Left ventricle myocardium superior (tissue), 1 donor: Measurements from ENCODE around the gene MMP2. TPM values are rescaled to one million over a fixed set of nuclear protein-coding genes. Genes with fewer than 3 reads are reported as not detected.
A peak's percentile ranks its signal among the peaks of the same experiment; 100 is the strongest.

Experiments
- ATAC-seq: fragments of 200-7000 bp; cut with Tn5 transposase; one replicate; pipeline ENCODE4 v1.9.1; 2020; ENCODE audit warnings: mild to moderate bottlenecking, moderate library complexity
- DNase-seq: peaks from one replicate; pipeline ENCODE4 v3.0.0-alpha.2; 2020
- intact Hi-C: fragments of 100-400 bp; cut with micrococcal nuclease; formaldehyde crosslinking; loops from one replicate; pipeline ENCODE4 v1.11.0; 2022
- total RNA-seq: library from RNA; stranded (reverse); fragmentation: NEBNext Ultra II Directional; extraction: Animal tissue kit (Norgen Biotek cat#: 25700); gene quantifications from one replicate; pipeline ENCODE4 v1.2.1, GENCODE V29; 2021
- donor health status: DM: no; HTN: yes; CAD: no; lungs with severe emphysema.

The MMP2 gene
- total RNA-seq, 1 donor from 2014 or later, result 88.7 TPM

GRCh38 chr16:55466209-55466608 is 12.8 kb upstream of the MMP2 start:
- no peak for DNase-seq
- ATAC-seq, result no peak
- intact Hi-C loops, result loop anchor here (5.0 to 10.0 kb wide), 2 partner anchors 236 to 379 kb away; no protein-coding TSS in a partner anchor

- no peak for DNase-seq
- no peak for ATAC-seq
- intact Hi-C loops, result loop anchor here (5.0 to 10.0 kb wide), 2 partner anchors 234 to 377 kb away; no protein-coding TSS in a partner anchor
Measured at GRCh38 chr16:55467898-55468297, 11.1 kb upstream of the MMP2 start.

GRCh38 chr16:55468352-55468990 is 10.5 kb upstream of the MMP2 start:
- intact Hi-C loops, result loop anchor here (5.0 to 10.0 kb wide), 2 partner anchors 234 to 376 kb away; no protein-coding TSS in a partner anchor
- DNase-seq (no peak), ATAC-seq (no peak)

- intact Hi-C loops, result loop anchor here (5.0 to 10.0 kb wide), 2 partner anchors 232 to 375 kb away; no protein-coding TSS in a partner anchor
- ATAC-seq (no peak), DNase-seq (no peak)
Measured at GRCh38 chr16:55469821-55470532, 9.0 kb upstream of the MMP2 start.

- ATAC-seq, result peak; percentile 61
- DNase-seq, result no peak
- intact Hi-C loops, result no loop called here
Measured at GRCh38 chr16:55470533-55471371, 8.2 kb upstream of the MMP2 start.

- ATAC-seq (peak; percentile 35), DNase-seq (no peak)
- intact Hi-C loops, result no loop called here
Measured at GRCh38 chr16:55471448-55472097, 7.4 kb upstream of the MMP2 start.

GRCh38 chr16:55473587-55473986 is 5.4 kb upstream of the MMP2 start:
- intact Hi-C loops, result no loop called here
- DNase-seq (no peak), ATAC-seq (no peak)

GRCh38 chr16:55474821-55475220 is 4.2 kb upstream of the MMP2 start:
- intact Hi-C loops, result no loop called here
- ATAC-seq (no peak), DNase-seq (no peak)

- DNase-seq (no peak), ATAC-seq (peak; percentile 34)
- intact Hi-C loops, result no loop called here
Measured at GRCh38 chr16:55475919-55476318, 3.1 kb upstream of the MMP2 start.

- DNase-seq, result peak; percentile 79
- intact Hi-C loops, result no loop called here
- ATAC-seq, result peak; percentile 55
Measured at GRCh38 chr16:55476625-55477533, 2.1 kb upstream of the MMP2 start.

GRCh38 chr16:55477736-55478135 is 1.3 kb upstream of the MMP2 start:
- intact Hi-C loops, result no loop called here
- DNase-seq (no peak), ATAC-seq (no peak)

GRCh38 chr16:55479430-55480140 is 587 bp downstream of the MMP2 start:
- ATAC-seq (no peak), DNase-seq (peak; percentile 42)
- intact Hi-C loops, result no loop called here

GRCh38 chr16:55480228-55480655 is 1.2 kb downstream of the MMP2 start:
- DNase-seq (peak; percentile 92), ATAC-seq (peak; percentile 69)
- intact Hi-C loops, result no loop called here

- DNase-seq, result no peak
- no peak for ATAC-seq
- intact Hi-C loops, result no loop called here
Measured at GRCh38 chr16:55481023-55481422, 2.0 kb downstream of the MMP2 start.

GRCh38 chr16:55482056-55482455 is 3.1 kb downstream of the MMP2 start:
- intact Hi-C loops, result no loop called here

GRCh38 chr16:55487048-55487803 is 8.2 kb downstream of the MMP2 start:
- peak; percentile 71 for DNase-seq

More at GRCh38 chr16:55482056-55482455, 3.1 kb downstream of the MMP2 start:
- DNase-seq (no peak), ATAC-seq (no peak)

GRCh38 chr16:55488306-55488705 is 9.3 kb downstream of the MMP2 start:
- ATAC-seq (no peak), DNase-seq (no peak)
- intact Hi-C loops, result no loop called here

More at GRCh38 chr16:55487048-55487803, 8.2 kb downstream of the MMP2 start:
- intact Hi-C loops, result no loop called here
- ATAC-seq, result peak; percentile 80
